Measurements from ENCODE around the gene EP300.

Gene EP300

GRCh38 chr22:41197038-41197972, 104.9 kb downstream of the EP300 start:
- Histone ChIP-seq H3K79me2 (ENCODE audit: insufficient read depth, low read depth) (no peaks in the 10 kb centered on the region), H2AFZ (ENCODE audit: low read depth) (peak overlapping the region; percentile 95), H3K9ac (peak overlapping the region; percentile 24; the same call in 1 of the 2 replicates), H3K27me3 (ENCODE audit: insufficient read depth, low read depth) (peaks cover 10% of the 10 kb centered on the region), H3K4me1 (ENCODE audit: low read depth, poor library complexity, severe bottlenecking) (peaks cover 14% of the 10 kb centered on the region), H4K20me1 (ENCODE audit: insufficient read depth) (no peaks in the 10 kb centered on the region), H3K27ac (no peak overlapping the region), H3K4me3 (IDR thresholded peaks at IDR 0.05; ENCODE audit: insufficient read depth, low read depth, low read length) (no peak overlapping the region), H3K4me2 (peak overlapping the region; percentile 94), H3K36me3 (ENCODE audit: insufficient read depth) (no peaks in the 10 kb centered on the region)
- TF ChIP-seq CTCF (conservative IDR thresholded peaks at IDR 0.05; ENCODE audit: low read depth, low read length) = no peak

GRCh38 chr22:41198027-41198580, 105.7 kb downstream of the EP300 start:
- no peak for TF ChIP-seq CTCF (conservative IDR thresholded peaks at IDR 0.05; ENCODE audit: low read depth, low read length)
- Histone ChIP-seq H3K4me1 (ENCODE audit: low read depth, poor library complexity, severe bottlenecking) (peaks cover 14% of the 10 kb centered on the region), H3K4me2 (peak overlapping the region; percentile 94), H3K36me3 (ENCODE audit: insufficient read depth) (no peaks in the 10 kb centered on the region), H3K27me3 (ENCODE audit: insufficient read depth, low read depth) (peaks cover 11% of the 10 kb centered on the region), H4K20me1 (ENCODE audit: insufficient read depth) (no peaks in the 10 kb centered on the region), H3K4me3 (IDR thresholded peaks at IDR 0.05; ENCODE audit: insufficient read depth, low read depth, low read length) (no peak overlapping the region), H3K9ac (peak overlapping the region; percentile 24; the same call in 1 of the 2 replicates), H3K79me2 (ENCODE audit: insufficient read depth, low read depth) (no peaks in the 10 kb centered on the region), H2AFZ (ENCODE audit: low read depth) (peak overlapping the region; percentile 95), H3K27ac (no peak overlapping the region)

- Histone ChIP-seq H3K4me1 (ENCODE audit: low read depth, poor library complexity, severe bottlenecking) (peaks cover 16% of the 10 kb centered on the region), H3K79me2 (ENCODE audit: insufficient read depth, low read depth) (peaks cover 9% of the 10 kb centered on the region), H4K20me1 (ENCODE audit: insufficient read depth) (no peaks in the 10 kb centered on the region), H3K4me2 (no peak overlapping the region), H3K27ac (no peak overlapping the region), H2AFZ (ENCODE audit: low read depth) (no peak overlapping the region), H3K36me3 (ENCODE audit: insufficient read depth) (no peaks in the 10 kb centered on the region), H3K27me3 (ENCODE audit: insufficient read depth, low read depth) (peaks cover 17% of the 10 kb centered on the region), H3K9ac (no peak overlapping the region), H3K4me3 (IDR thresholded peaks at IDR 0.05; ENCODE audit: insufficient read depth, low read depth, low read length) (no peak overlapping the region)
- no peak for TF ChIP-seq CTCF (conservative IDR thresholded peaks at IDR 0.05; ENCODE audit: low read depth, low read length)
Observed at GRCh38 chr22:41201141-41201540, 108.7 kb downstream of the EP300 start.

GRCh38 chr22:41203118-41203517, 110.7 kb downstream of the EP300 start:
- Histone ChIP-seq H3K4me1 (ENCODE audit: low read depth, poor library complexity, severe bottlenecking) (peaks cover 12% of the 10 kb centered on the region), H3K9ac (no peak overlapping the region), H2AFZ (ENCODE audit: low read depth) (no peak overlapping the region), H3K36me3 (ENCODE audit: insufficient read depth) (no peaks in the 10 kb centered on the region), H3K79me2 (ENCODE audit: insufficient read depth, low read depth) (peaks cover 20% of the 10 kb centered on the region), H3K4me2 (no peak overlapping the region), H3K4me3 (IDR thresholded peaks at IDR 0.05; ENCODE audit: insufficient read depth, low read depth, low read length) (no peak overlapping the region), H4K20me1 (ENCODE audit: insufficient read depth) (no peaks in the 10 kb centered on the region), H3K27ac (no peak overlapping the region), H3K27me3 (ENCODE audit: insufficient read depth, low read depth) (peaks cover 14% of the 10 kb centered on the region)
- no peak for TF ChIP-seq CTCF (conservative IDR thresholded peaks at IDR 0.05; ENCODE audit: low read depth, low read length)
